SHP77 (cell line): ENCODE data around the gene TBC1D17.

Source experiments
- DNase-seq, 2 experiments: peaks; one replicate each; lab custom pipeline; 2025; lab: John Stamatoyannopoulos, UW

Gene TBC1D17

DNA sequence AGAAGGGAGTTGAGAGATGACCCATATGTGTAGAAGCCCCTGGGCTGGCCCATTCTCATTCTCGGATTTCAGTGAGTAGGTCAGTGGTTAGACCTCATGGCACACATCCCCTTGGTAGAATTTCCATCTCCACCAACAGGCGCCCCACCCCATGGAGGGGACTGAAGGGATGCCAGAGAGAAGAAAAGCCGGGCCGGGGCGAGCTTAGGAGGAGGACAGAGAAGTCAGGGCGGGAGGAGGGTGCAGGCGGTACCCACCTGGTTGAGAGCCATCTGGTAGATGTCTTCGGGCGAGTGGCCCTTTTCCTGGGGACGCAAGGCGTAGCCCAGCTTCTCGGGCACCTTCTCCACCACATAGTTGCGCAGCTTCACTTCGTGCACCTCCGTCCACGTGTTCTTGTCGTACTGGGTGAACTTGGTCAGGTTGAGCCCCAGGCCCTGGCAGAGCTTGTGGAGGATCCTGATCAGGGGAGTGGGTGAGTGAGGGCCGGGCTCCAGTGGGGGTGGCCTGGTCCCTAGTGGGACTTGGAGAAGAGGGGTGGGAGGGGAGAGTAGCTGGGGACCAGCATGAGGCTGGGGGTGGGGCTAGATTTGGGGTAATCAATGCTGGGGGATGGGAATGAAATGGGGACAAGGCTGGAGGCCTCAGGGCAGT, 16.6 kb downstream of the TBC1D17 start:
- no peak for DNase-seq

DNA sequence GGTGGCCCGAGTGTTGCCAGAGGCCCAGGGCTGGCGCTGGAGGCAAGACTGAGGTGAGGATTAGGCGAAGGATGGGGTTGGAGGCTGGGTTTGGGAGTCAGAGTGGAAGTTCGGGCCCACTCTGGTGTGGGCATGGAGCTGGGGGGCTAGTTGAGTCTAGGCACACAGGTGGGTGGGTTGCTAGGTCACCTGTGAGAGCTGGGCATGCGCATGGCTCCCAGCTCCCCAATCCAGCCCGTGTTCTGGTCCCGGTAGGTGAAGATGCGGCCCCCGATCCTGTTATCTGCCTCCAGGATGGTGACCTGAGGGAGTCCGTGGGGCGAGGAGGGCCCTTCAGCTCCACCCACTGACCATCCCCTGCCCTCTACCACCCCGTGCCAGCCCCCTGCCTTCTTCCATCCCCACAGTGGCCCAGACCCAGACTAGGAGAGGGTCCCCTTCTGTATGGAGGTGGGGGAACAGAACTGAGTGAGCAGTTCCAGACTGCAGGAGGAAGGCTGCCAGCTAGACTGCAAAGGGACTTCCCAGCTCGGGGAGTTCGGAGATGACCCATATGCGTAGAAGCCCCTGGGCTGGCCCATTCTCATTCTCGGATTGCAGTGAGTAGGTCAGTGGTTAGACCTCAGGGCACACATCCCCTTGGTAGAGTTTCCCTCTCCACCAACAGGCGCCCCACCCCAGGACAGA, 17.5 kb downstream of the TBC1D17 start:
- DNase-seq: no peak

DNA sequence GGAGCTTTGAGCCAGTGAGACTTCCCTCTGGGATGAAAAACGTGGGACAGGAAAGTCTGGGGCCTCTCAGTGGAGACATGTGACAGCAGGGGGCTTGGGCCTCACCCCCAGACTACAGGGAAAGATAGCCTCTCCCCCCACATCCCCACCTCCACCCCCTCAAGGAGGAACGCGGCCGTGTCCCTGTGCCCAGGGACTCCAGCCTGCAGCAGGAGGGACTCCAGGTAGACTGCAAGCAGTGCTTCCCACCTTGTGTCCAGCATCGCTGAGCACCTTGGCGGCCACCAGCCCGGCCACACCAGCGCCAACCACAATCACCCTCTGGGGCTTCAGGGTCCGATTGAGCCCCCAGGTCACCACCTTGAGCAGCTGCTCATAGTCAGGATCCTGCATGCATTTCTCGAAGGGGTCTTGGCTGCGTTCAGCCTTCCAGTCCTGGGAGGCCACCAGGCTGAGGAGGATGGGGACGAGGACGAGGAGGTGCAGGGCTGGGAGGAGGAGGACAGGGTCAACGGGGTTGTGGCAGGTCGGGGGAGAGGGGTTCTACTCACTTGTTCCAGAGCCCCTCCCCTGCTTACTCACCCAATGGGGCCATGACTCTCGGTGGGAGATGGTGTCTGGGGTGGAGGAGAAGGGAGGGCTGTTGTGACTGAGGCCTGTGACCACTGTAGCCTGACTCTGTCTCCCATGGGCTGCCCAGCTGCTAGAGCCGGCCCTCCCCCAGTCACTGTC, 18.2 kb downstream of the TBC1D17 start:
- no peak for DNase-seq

- no peak for DNase-seq
Measured at GRCh38 chr19:49896863-49897621, 19.5 kb downstream of the TBC1D17 start, which contains the start of gene IL4I1. TSS of gene IL4I1 (minus strand) at chr19:49896887. CDS start at chr19:49896160, 727 bp downstream.

DNA sequence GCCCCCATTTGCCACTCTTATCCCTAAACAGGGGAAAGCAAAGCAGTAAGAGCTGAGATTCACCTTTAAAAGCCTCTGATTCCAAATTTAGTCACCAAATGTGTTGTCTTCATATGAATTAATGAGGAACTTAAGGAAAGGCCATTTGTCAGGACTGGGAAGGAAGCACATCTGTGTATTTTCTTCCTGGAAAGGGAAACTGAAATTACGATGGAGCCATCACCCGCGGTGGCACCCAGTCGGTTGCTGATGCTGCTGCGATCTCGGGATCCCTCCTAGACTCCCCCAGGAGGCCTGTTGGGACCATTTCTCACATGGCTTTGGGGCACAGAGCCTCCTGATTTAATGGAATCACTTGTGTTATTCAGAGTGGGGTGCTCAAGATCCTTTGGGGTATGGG, 26.6 kb downstream of the TBC1D17 start:
- DNase-seq: no peak

GRCh38 chr19:49906879-49907564, 29.5 kb downstream of the TBC1D17 start:
- no peak for DNase-seq

DNA sequence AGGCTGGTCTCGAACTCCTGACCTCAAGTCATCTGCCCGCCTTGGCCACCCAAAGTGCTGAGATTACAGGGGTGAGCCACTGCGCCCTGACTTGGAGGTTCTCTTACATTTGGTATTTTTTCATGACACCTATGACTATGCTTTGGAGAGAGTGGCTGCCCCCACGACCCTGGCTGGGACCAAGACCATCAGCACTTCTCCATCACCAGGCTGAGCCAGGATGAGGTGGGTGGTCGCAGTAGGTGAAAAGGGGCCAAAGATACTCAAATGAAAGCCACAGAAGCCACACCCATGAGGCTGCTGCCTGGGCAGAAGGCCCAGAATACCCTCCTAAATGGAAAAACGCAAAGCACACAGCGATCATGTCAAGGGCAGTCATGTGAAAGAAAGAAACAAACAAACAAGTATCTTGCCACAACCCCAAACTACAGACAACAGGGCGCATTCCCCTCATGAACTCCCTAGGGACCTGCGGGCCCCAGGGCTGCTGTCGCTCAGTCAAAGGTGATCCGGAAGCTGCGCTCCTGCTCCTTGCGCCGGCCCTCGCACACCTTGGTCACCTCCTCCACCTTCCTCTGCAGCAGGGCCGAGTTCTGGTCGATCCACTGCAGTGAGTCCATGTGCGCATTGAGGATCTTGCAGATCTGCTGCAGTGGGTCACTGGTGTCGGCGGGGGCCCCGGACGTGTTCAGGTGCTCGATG, 30.4 kb downstream of the TBC1D17 start:
- DNase-seq: no peak

- no peak for DNase-seq
Measured at GRCh38 chr19:49908480-49909420, 31.2 kb downstream of the TBC1D17 start.

DNA sequence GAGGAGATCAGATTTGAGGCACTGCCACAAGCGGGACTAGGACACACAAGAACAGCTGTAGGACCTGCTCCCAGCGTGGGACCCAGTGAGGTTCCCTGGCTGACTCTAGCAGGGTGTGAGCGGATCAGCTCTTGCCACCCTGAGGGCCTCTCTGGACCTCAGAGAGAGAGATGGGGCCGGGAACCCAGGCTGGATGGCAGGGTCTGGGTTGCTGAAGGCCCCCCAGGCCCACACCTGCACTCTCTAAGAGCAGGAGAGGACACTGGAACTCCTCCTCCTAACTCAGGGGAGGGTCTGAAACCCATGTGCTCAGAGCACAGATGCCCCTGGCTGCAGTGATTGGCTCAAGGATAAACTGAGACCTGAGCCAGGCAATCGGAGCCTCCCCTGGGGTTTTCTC, 32.7 kb downstream of the TBC1D17 start:
- no peak for DNase-seq

DNA sequence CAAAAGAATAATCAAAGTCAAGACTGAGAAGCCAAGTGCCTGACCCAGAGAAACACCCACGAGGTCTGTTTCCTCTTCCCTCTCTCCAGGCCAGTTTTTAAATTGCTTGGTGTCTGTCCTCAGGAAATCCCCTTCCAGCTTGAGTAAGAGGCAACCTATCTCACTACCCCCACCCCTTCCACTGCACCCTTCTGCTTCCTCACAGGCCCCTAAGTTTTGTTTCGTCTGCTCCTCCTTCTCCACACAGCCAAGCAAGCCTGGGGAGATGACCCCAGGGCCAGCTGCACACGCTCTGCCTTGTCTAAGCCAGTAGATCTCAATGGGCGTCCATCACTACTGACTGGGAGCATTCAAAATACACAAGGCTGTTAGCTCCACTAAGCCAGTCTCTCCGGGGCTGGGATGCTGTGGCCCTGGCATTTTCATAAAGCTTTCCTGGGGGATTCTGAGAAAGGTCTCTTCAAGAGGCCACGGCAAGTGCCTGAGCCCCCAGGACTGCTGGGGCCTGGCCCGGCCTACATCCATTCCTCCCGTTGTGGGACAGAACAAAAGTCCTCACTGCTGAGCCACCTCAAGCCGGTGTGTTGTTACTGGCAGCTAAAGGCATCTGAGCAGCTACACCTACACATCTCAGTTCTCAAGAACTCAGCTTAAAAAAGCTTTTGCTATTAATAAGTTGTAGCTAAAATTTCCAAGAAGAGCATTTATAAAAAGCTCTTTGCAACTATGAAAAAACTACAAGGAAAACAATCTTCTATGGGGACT, 34.1 kb downstream of the TBC1D17 start:
- no peak for DNase-seq

DNA sequence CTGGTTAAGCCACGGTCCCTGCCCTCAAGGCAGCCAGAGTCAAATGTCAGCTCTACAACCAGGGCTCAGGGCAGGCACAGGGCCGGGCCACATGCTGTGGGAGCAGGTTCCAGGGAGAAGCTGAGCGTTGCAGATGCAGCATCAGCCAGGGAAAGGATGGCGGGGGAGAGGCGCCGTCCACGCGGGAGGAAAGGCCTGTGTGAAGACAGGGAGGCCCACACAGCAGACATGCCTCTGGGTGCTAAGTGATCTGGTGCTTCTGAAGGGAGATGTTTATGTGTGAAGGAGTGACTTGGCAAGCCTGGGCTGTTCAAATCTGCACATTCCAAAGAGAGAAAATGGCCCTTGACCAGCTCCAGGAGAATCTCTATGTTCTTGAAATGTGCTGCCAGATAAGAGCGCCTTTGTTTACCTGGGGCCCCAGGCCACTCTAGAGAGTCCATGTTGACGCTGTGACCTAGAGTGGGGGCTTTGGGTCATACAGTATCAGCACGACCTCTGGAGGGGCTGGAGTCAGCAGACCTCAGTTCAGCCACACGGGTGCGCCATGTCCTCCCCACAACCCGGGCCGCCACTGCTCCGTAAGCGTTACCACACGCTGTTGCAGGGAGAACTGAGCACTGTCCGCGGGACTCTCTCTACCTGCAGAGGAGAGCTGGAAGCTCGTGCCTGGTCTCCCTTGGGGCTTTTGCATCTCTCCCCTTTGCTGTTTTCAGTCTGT, 35.6 kb downstream of the TBC1D17 start:
- DNase-seq: no peak

DNA sequence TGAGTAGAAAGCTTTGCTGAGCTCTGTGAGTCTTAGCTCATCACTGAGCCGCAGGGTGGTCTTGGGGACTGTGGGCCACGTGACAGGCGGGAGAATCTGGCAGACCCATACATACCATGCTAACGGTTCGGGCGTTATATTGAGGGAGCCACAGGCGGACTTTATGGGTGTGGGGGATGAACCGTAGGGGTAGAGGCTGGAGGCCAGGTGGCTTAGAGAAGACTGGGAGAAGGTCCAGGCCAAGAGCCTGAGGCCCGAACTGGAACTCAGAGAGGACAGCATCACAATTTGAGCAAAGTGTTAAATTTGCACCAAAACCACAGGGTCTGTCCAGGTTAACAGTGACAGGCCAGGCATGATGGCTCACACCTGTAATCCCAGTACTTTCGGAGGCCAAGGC, 36.2 kb downstream of the TBC1D17 start:
- DNase-seq: no peak

- no peak for DNase-seq
Measured at GRCh38 chr19:49915271-49915670, 37.8 kb downstream of the TBC1D17 start.

- no peak for DNase-seq
Measured at GRCh38 chr19:49916839-49917733, 39.6 kb downstream of the TBC1D17 start.

DNA sequence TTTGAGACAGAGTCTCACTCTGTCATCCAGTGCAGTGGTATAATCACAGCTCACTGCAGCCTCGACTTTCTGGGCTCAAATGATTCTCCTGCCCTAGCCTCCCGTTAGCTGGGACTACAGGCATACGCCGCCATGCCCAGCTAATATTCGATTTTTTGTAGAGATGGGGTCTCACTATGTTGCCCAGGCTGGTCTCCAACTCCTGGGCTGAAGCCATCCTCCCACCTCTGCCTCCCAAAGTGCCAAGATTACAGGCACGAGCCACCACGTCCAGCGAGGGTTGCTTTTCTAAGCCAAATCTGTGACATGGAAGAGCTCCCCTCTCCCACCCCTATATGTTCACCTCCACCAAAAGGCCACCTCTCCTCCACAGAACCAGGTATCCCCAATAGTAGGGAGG, 40.6 kb downstream of the TBC1D17 start:
- no peak for DNase-seq

- DNase-seq: no peak
Measured at GRCh38 chr19:49920624-49921363, 43.3 kb downstream of the TBC1D17 start.
